Measurements from ENCODE around the gene ZNF154. TPM values are rescaled to one million over a fixed set of nuclear protein-coding genes. Genes with fewer than 3 reads are reported as not detected.

The ZNF154 gene
- total and polyA plus RNA-seq, 2 experiments from 2014 or later = 5.1 to 10.1 TPM

DNA sequence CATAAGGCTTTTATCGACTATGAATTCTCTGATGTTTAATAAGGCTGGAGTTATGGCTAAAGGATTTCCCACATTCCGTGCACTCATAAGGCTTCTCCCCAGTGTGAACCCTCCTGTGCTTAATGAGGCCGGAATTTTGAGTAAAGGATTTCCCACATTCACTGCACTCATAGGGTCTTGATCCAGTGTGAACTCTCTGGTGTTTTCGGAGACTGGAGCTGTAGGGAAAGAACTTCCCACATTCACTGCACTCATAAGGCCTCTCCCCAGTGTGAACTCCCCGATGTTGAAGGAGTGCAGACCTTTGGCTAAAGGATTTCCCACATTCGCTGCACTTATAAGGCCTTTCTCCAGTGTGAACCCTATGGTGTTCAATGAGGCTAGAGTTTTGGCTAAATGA, 7.4 kb downstream of the ZNF154 start:
- Mint-ChIP-seq H3K9me3 (peaks cover 12% of the 10 kb centered on the region), H3K27ac (no peak overlapping the region), H3K27me3 (ENCODE audit: insufficient read depth, low read depth, poor library complexity) (peaks cover 4% of the 10 kb centered on the region), H3K4me3 (no peak overlapping the region), H3K36me3 (ENCODE audit: low read depth) (peaks cover 87% of the 10 kb centered on the region), H3K4me1 (peaks cover 26% of the 10 kb centered on the region)
- H3K27me3 ChIP-seq (ENCODE audit: insufficient read depth) = no peaks in the 10 kb centered on the region
- no peak for ATAC-seq
- peaks cover 62% of the 10 kb centered on the region for H3K79me2 ChIP-seq (replicated peaks; ENCODE audit: insufficient read depth)
- no peaks in the 10 kb centered on the region for H3K9me2 ChIP-seq (ENCODE audit: insufficient read depth)
- H3F3A ChIP-seq (replicated peaks; ENCODE audit: low read depth) = peaks cover 10% of the 10 kb centered on the region; the same call in 1 of the 2 replicates
- H4K20me1 ChIP-seq (replicated peaks; ENCODE audit: insufficient read depth) = peaks cover 8% of the 10 kb centered on the region; the same call in 1 of the 2 replicates
- H3K4me2 ChIP-seq = no peak overlapping the region
- no peak for DNase-seq (ENCODE audit: low spot score)
- H3K4me3 ChIP-seq = no peak overlapping the region
- H2AFZ ChIP-seq = no peak overlapping the region
- no peak for TF ChIP-seq JUNB (IDR thresholded peaks at IDR 0.05; ENCODE audit: unreplicated experiment)
- no peak for TF ChIP-seq POLR2AphosphoS5 (IDR thresholded peaks at IDR 0.05; ENCODE audit: low read depth)
- TF ChIP-seq CREB1 (CRISPR knock-in tag; IDR thresholded peaks at IDR 0.05; ENCODE audit: low read depth) = no peak
- TF ChIP-seq ZNF114 (CRISPR knock-in tag; IDR thresholded peaks at IDR 0.05) = no peak
- TF ChIP-seq ZNF331 (CRISPR knock-in tag; IDR thresholded peaks at IDR 0.05; ENCODE audit: low read depth) = no peak
- no peak for TF ChIP-seq NANOG (IDR thresholded peaks at IDR 0.05; ENCODE audit: borderline replicate concordance)
- TF ChIP-seq, protein P1, sequence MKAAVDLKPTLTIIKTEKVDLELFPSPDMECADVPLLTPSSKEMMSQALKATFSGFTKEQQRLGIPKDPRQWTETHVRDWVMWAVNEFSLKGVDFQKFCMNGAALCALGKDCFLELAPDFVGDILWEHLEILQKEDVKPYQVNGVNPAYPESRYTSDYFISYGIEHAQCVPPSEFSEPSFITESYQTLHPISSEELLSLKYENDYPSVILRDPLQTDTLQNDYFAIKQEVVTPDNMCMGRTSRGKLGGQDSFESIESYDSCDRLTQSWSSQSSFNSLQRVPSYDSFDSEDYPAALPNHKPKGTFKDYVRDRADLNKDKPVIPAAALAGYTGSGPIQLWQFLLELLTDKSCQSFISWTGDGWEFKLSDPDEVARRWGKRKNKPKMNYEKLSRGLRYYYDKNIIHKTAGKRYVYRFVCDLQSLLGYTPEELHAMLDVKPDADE (IDR thresholded peaks at IDR 0.05) = no peak
- TF ChIP-seq, protein P2, sequence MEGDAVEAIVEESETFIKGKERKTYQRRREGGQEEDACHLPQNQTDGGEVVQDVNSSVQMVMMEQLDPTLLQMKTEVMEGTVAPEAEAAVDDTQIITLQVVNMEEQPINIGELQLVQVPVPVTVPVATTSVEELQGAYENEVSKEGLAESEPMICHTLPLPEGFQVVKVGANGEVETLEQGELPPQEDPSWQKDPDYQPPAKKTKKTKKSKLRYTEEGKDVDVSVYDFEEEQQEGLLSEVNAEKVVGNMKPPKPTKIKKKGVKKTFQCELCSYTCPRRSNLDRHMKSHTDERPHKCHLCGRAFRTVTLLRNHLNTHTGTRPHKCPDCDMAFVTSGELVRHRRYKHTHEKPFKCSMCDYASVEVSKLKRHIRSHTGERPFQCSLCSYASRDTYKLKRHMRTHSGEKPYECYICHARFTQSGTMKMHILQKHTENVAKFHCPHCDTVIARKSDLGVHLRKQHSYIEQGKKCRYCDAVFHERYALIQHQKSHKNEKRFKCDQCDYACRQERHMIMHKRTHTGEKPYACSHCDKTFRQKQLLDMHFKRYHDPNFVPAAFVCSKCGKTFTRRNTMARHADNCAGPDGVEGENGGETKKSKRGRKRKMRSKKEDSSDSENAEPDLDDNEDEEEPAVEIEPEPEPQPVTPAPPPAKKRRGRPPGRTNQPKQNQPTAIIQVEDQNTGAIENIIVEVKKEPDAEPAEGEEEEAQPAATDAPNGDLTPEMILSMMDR (conservative IDR thresholded peaks at IDR 0.05; ENCODE audit: low read depth in 2 of 2) = no peak
- TF ChIP-seq EZH2 (IDR thresholded peaks at IDR 0.05; ENCODE audit: low read depth, unreplicated experiment) = no peak
- no peak for TF ChIP-seq STAT1 (IDR thresholded peaks at IDR 0.05; ENCODE audit: unreplicated experiment)
- TF ChIP-seq, protein P3, sequence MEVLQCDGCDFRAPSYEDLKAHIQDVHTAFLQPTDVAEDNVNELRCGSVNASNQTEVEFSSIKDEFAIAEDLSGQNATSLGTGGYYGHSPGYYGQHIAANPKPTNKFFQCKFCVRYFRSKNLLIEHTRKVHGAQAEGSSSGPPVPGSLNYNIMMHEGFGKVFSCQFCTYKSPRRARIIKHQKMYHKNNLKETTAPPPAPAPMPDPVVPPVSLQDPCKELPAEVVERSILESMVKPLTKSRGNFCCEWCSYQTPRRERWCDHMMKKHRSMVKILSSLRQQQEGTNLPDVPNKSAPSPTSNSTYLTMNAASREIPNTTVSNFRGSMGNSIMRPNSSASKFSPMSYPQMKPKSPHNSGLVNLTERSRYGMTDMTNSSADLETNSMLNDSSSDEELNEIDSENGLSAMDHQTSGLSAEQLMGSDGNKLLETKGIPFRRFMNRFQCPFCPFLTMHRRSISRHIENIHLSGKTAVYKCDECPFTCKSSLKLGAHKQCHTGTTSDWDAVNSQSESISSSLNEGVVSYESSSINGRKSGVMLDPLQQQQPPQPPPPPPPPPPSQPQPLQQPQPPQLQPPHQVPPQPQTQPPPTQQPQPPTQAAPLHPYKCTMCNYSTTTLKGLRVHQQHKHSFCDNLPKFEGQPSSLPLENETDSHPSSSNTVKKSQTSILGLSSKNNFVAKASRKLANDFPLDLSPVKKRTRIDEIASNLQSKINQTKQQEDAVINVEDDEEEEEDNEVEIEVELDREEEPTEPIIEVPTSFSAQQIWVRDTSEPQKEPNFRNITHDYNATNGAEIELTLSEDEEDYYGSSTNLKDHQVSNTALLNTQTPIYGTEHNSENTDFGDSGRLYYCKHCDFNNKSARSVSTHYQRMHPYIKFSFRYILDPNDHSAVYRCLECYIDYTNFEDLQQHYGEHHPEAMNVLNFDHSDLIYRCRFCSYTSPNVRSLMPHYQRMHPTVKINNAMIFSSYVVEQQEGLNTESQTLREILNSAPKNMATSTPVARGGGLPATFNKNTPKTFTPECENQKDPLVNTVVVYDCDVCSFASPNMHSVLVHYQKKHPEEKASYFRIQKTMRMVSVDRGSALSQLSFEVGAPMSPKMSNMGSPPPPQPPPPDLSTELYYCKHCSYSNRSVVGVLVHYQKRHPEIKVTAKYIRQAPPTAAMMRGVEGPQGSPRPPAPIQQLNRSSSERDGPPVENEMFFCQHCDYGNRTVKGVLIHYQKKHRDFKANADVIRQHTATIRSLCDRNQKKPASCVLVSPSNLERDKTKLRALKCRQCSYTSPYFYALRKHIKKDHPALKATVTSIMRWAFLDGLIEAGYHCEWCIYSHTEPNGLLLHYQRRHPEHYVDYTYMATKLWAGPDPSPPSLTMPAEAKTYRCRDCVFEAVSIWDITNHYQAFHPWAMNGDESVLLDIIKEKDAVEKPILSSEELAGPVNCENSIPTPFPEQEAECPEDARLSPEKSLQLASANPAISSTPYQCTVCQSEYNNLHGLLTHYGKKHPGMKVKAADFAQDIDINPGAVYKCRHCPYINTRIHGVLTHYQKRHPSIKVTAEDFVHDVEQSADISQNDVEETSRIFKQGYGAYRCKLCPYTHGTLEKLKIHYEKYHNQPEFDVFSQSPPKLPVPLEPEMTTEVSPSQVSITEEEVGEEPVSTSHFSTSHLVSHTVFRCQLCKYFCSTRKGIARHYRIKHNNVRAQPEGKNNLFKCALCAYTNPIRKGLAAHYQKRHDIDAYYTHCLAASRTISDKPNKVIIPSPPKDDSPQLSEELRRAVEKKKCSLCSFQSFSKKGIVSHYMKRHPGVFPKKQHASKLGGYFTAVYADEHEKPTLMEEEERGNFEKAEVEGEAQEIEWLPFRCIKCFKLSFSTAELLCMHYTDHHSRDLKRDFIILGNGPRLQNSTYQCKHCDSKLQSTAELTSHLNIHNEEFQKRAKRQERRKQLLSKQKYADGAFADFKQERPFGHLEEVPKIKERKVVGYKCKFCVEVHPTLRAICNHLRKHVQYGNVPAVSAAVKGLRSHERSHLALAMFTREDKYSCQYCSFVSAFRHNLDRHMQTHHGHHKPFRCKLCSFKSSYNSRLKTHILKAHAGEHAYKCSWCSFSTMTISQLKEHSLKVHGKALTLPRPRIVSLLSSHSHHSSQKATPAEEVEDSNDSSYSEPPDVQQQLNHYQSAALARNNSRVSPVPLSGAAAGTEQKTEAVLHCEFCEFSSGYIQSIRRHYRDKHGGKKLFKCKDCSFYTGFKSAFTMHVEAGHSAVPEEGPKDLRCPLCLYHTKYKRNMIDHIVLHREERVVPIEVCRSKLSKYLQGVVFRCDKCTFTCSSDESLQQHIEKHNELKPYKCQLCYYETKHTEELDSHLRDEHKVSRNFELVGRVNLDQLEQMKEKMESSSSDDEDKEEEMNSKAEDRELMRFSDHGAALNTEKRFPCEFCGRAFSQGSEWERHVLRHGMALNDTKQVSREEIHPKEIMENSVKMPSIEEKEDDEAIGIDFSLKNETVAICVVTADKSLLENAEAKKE (CRISPR knock-in tag; IDR thresholded peaks at IDR 0.05) = no peak
- TF ChIP-seq, protein P4, sequence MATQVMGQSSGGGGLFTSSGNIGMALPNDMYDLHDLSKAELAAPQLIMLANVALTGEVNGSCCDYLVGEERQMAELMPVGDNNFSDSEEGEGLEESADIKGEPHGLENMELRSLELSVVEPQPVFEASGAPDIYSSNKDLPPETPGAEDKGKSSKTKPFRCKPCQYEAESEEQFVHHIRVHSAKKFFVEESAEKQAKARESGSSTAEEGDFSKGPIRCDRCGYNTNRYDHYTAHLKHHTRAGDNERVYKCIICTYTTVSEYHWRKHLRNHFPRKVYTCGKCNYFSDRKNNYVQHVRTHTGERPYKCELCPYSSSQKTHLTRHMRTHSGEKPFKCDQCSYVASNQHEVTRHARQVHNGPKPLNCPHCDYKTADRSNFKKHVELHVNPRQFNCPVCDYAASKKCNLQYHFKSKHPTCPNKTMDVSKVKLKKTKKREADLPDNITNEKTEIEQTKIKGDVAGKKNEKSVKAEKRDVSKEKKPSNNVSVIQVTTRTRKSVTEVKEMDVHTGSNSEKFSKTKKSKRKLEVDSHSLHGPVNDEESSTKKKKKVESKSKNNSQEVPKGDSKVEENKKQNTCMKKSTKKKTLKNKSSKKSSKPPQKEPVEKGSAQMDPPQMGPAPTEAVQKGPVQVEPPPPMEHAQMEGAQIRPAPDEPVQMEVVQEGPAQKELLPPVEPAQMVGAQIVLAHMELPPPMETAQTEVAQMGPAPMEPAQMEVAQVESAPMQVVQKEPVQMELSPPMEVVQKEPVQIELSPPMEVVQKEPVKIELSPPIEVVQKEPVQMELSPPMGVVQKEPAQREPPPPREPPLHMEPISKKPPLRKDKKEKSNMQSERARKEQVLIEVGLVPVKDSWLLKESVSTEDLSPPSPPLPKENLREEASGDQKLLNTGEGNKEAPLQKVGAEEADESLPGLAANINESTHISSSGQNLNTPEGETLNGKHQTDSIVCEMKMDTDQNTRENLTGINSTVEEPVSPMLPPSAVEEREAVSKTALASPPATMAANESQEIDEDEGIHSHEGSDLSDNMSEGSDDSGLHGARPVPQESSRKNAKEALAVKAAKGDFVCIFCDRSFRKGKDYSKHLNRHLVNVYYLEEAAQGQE (IDR thresholded peaks at IDR 0.05; ENCODE audit: unreplicated experiment) = no peak
- no peak for TF ChIP-seq EZH2phosphoT487 (IDR thresholded peaks at IDR 0.05; ENCODE audit: unreplicated experiment)
- peaks cover 7% of the 10 kb centered on the region; the same call in 1 of the 2 replicates for H3K4me1 ChIP-seq (ENCODE audit: insufficient read depth)
- H3K36me3 ChIP-seq (ENCODE audit: insufficient read depth) = peaks cover 46% of the 10 kb centered on the region
- no peak overlapping the region for H3K27ac ChIP-seq (ENCODE audit: low read depth)

Measured in GM23338 (cell line).